Uterus (tissue), 2 donors: Measurements from ENCODE around the gene TM9SF3.

ENCODE experiments used
- CTCF ChIP-seq, 4 experiments: fragments of 200-600 bp in 2 of 4; fragments of 450-650 bp in 2 of 4; sonication (generic) in 2 of 4; IDR thresholded peaks; one replicate each; pipeline ENCODE4 v1.5.1; 2016 to 2019; ENCODE audit warnings: antibody characterized with exemption in 4 of 4, mild to moderate bottlenecking in 2 of 4, moderate library complexity in 1 of 4
- POLR2A ChIP-seq, 2 donors: fragments of 450-650 bp; IDR thresholded peaks; one replicate each; pipeline ENCODE4 v1.6.1; 2016; ENCODE audit warnings: antibody characterized with exemption in 2 of 2, mild to moderate bottlenecking in 1 of 2, moderate library complexity in 1 of 2

- TF ChIP-seq CTCF (IDR thresholded peaks at IDR 0.05) (no peak), POLR2A (IDR thresholded peaks at IDR 0.05) (no peak)
Measured at GRCh38 chr10:96576277-96576980, 10.4 kb downstream of the TM9SF3 start.
